Upper lobe of left lung (tissue), 4 donors: ENCODE data around the gene NKIRAS2.

Experiments
- CTCF ChIP-seq, 6 experiments: fragments of 450-650 bp in 4 of 6; fragments of 200-600 bp in 2 of 6; sonication (generic) in 2 of 6; IDR thresholded peaks; one replicate each; pipeline ENCODE4 v1.5.1; 2016 to 2019; ENCODE audit warnings: antibody characterized with exemption in 6 of 6
- EP300 ChIP-seq, 4 donors: sonication (generic); formaldehyde crosslinking; IDR thresholded peaks; one replicate each; pipeline ENCODE4 v1.5.1; 2017; ENCODE audit warnings: antibody characterized with exemption in 4 of 4, control low read depth in 2 of 4
- POLR2A ChIP-seq, 4 donors: fragments of 450-650 bp; IDR thresholded peaks; one replicate each; pipeline ENCODE4 v1.5.1; 2016 to 2017; ENCODE audit warnings: antibody characterized with exemption in 4 of 4, mild to moderate bottlenecking in 2 of 4
- POLR2AphosphoS5 ChIP-seq, 2 donors: sonication (generic); formaldehyde crosslinking; IDR thresholded peaks; one replicate each; pipeline ENCODE4 v1.5.1; 2017; ENCODE audit warnings: antibody characterized with exemption in 2 of 2

GRCh38 chr17:42072323-42073187 lies 52.7 kb downstream of the NKIRAS2 start:
- TF ChIP-seq CTCF (IDR thresholded peaks at IDR 0.05) (peak in 3 of 6 experiments; percentile 5 to 39 (median 24)), POLR2AphosphoS5 (IDR thresholded peaks at IDR 0.05) (no peak), POLR2A (IDR thresholded peaks at IDR 0.05) (no peak), EP300 (IDR thresholded peaks at IDR 0.05) (no peak)
